Brain microvascular endothelial cell (primary cell): ENCODE results near the gene MYBBP1A.

Source experiments
- DNase-seq: peaks from one replicate; pipeline ENCODE4 v3.0.0-alpha.2; 2020
- H3K27ac ChIP-seq: fragments of 250-450 bp; sonication (Bioruptor Pico); 2 replicates; pipeline ENCODE4 v1.5.1; 2020; ENCODE audit warnings: mild to moderate bottlenecking, moderate library complexity
- H3K27me3 ChIP-seq: fragments of 250-450 bp; sonication (Bioruptor Pico); replicated peaks from 2 replicates; pipeline ENCODE4 v1.5.1; 2020; ENCODE audit warnings: mild to moderate bottlenecking
- H3K36me3 ChIP-seq: fragments of 250-450 bp; sonication (Bioruptor Pico); replicated peaks from 2 replicates; pipeline ENCODE4 v1.5.1; 2020; ENCODE audit warnings: mild to moderate bottlenecking
- H3K4me3 ChIP-seq: 2 replicates; pipeline ENCODE4 v1.5.1; 2011; ENCODE audit warnings: low read depth, mild to moderate bottlenecking, control low read depth, low read length, moderate library complexity
- in situ Hi-C: cut with HindIII; loops from 2 replicates; pipeline ENCODE4 v1.10.0; 2017; ENCODE audit warnings: low sequenced_read_pairs, low pct_ligation_motif_present
- TF ChIP-seq, protein P1 (sequence below): IDR thresholded peaks from 2 replicates; pipeline ENCODE4 v1.5.1; 2011; ENCODE audit warnings: low read depth, mild to moderate bottlenecking, moderate library complexity, low read length, control low read depth, inconsistent platforms; ENCODE audit errors: missing control alignments

Gene MYBBP1A

DNA sequence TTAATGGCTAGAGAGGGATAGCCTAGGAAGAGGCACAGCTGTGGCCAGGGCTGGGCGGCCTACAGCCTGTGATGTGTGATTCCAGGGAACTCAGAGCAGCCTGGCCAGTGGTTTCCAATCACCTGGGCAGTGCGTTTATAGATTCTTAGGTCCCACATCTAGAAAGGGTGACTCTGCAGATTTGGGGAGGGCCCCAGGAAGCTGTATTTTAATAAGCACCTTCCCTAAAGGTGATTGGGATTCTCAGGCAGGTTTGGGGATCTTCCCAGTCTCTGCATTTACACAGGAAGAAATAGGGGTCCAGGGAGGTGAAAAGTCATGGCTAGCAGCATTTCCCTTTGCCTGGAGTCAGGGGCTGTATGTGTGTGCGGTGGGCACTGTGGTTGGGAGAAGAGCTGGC is 47.0 kb downstream of the MYBBP1A start:
- H3K27me3 ChIP-seq = no peaks in the 10 kb centered on the region
- H3K27ac ChIP-seq = no peak overlapping the region
- no peak for DNase-seq
- in situ Hi-C loops = no loop called here
- TF ChIP-seq, protein P1, sequence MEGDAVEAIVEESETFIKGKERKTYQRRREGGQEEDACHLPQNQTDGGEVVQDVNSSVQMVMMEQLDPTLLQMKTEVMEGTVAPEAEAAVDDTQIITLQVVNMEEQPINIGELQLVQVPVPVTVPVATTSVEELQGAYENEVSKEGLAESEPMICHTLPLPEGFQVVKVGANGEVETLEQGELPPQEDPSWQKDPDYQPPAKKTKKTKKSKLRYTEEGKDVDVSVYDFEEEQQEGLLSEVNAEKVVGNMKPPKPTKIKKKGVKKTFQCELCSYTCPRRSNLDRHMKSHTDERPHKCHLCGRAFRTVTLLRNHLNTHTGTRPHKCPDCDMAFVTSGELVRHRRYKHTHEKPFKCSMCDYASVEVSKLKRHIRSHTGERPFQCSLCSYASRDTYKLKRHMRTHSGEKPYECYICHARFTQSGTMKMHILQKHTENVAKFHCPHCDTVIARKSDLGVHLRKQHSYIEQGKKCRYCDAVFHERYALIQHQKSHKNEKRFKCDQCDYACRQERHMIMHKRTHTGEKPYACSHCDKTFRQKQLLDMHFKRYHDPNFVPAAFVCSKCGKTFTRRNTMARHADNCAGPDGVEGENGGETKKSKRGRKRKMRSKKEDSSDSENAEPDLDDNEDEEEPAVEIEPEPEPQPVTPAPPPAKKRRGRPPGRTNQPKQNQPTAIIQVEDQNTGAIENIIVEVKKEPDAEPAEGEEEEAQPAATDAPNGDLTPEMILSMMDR = no peak
- no peaks in the 10 kb centered on the region for H3K36me3 ChIP-seq
- H3K4me3 ChIP-seq = no peak overlapping the region

DNA sequence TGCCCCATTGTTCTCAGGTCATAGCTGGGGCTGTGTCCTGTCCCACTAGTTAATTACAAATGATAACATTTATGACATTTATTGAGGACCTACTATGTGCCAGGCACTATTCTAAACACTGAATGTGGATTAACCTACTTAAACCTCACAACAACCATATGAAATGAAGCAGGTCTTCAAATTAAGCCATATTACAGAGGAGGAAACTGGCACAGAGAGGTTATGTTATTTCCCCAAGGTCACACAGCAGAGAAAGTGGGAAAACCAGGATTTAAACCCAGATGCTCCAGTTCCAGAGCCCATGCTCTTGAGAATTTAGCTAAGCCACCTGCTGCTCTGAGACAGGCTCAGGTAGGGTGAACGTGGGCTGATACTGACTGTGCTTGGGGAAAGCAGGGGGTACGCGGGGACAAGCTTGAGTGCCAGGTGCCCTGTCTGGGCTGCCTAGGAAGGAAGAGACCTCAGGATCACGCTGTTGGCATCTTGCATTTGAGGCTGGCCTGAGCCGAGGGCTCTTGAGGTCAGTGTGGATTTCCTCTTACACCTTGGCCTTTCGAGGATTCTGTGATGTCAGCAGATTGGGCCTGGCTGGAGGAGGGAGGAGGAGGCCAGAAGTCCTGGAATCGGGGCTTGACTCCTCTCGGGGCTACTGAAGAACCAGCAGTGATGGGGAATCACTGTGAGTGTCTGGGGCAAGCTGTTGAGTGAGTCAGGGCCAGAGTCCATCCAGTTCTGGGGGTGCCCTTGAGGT is 47.6 kb downstream of the MYBBP1A start:
- no peaks in the 10 kb centered on the region for H3K36me3 ChIP-seq
- in situ Hi-C loops = no loop called here
- TF ChIP-seq, protein P1 = no peak

DNA sequence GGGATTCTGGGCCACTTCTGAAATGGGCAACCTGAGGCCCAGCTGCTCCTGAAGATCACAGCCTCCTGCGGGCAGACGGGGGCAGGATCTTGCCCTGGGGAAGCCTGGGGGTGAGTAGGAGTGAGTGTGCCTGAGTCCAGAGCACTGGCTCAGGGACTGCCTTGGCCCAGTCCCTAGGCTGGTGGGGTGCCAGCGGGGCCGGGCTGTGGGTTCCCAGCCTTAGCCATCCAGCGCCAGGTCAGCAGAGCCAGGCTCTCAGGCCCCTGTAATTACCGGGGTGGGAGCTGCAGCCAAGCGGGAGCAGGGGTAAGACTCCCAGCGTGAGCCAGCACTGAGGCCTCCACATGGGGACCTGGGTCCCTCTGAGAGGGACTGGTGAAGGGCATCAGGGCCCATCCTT is 48.3 kb downstream of the MYBBP1A start:
- no peak overlapping the region for H3K27ac ChIP-seq
- TF ChIP-seq, protein P1 = no peak
- no peak overlapping the region for H3K4me3 ChIP-seq
- H3K27me3 ChIP-seq = peaks cover 3% of the 10 kb centered on the region
- no peak for DNase-seq
- no peaks in the 10 kb centered on the region for H3K36me3 ChIP-seq
- in situ Hi-C loops = no loop called here

More for the DNA sequence above, 47.6 kb downstream of the MYBBP1A start:
- peaks cover 3% of the 10 kb centered on the region for H3K27me3 ChIP-seq
- H3K4me3 ChIP-seq = no peak overlapping the region
- H3K27ac ChIP-seq = no peak overlapping the region
- DNase-seq = no peak

DNA sequence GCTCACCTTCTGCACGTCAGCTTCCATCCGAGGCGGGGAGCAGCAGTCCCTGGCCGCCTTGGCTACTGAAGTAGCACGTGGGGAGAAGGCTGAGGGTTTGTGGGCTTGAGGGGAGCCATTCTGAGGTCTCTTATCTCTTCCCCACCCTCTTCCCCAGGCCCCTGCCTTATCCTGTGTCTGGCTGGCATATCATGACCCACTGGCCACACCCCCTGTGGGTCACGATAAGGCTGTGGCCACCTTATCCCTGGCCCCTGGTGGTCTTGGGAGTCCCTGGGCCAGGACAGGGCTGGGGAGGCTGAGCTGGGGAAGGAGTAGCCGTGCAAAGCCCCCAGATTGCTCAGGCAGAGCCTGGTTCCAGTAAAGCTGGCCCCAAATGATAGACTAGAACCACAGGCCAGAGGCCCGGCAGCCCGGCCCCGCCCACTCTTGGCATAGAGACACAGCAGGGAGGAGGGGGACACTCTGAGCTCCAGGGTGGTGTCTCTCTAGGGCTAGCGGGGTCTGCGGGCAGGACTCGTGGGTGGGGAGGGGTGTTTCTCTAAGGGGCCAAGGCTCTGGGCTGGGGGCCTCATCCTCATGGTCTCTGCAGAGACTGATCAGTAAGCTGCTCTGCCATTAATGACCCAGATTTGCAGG is 48.9 kb downstream of the MYBBP1A start:
- TF ChIP-seq, protein P1 = no peak
- no peak overlapping the region for H3K27ac ChIP-seq
- in situ Hi-C loops = no loop called here
- H3K36me3 ChIP-seq = no peaks in the 10 kb centered on the region
- DNase-seq = no peak
- peaks cover 3% of the 10 kb centered on the region for H3K27me3 ChIP-seq
- H3K4me3 ChIP-seq = no peak overlapping the region

DNA sequence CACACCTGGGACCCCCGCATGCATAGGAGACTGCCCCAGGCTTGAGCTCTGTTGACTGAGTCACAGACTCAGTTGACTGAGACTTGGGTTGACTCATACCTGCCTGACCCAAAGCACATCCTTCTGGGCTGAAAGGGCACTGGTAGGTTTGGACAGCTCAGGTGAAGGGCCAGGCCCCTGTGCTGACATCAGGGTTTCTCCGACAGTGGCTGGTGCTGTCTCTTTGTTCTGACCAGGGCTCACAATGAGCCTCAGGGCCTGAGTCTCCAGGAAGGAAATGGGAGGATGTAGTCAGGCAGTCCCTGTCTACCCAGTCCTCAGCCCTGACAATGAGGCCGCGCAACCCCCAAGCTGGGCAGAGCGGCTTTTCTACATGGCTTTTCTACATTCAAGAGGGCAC is 50.0 kb downstream of the MYBBP1A start:
- Histone ChIP-seq H3K4me3 (no peak overlapping the region), H3K27me3 (peaks cover 12% of the 10 kb centered on the region), H3K27ac (no peak overlapping the region), H3K36me3 (no peaks in the 10 kb centered on the region)
- DNase-seq = no peak
- in situ Hi-C loops = no loop called here
- TF ChIP-seq, protein P1 = no peak
